ENCODE results near the gene RELL2.

The RELL2 gene

DNA sequence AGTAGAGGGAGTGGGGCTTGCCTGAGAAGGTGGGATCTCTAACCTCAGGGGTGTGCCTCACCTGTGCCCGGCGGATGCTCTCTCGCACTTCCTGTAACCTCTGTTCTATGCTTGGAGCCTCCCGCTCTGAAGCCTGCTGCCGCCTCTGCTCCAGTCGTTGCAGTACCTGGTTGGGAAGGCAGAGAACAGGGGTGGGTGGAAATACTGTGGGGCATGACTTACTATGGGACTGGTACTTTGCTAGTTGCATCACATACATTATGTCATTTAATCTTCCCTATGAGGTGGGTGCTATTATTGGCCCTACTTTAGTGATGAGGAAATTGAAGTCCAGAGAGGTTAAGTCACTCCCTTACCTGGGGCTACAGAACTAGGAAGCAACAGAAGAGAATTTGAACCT is 9.2 kb downstream of the RELL2 start:
- TF ChIP-seq TAF1 (IDR thresholded peaks at IDR 0.05; ENCODE audit: low read depth): no peak
- no peak for TF ChIP-seq CREB1 (IDR thresholded peaks at IDR 0.05; ENCODE audit: low read depth)
- no peak for TF ChIP-seq CEBPB (IDR thresholded peaks at IDR 0.05)
- no peak for TF ChIP-seq FOXM1 (IDR thresholded peaks at IDR 0.05; ENCODE audit: borderline replicate concordance, low read depth)
- no peak for TF ChIP-seq TCF12 (IDR thresholded peaks at IDR 0.05; ENCODE audit: low read depth)
- no peak for TF ChIP-seq EGR1 (IDR thresholded peaks at IDR 0.05)
- TF ChIP-seq EP300 (IDR thresholded peaks at IDR 0.05; ENCODE audit: borderline replicate concordance): no peak
- no peak for TF ChIP-seq NFIC (IDR thresholded peaks at IDR 0.05)

DNA sequence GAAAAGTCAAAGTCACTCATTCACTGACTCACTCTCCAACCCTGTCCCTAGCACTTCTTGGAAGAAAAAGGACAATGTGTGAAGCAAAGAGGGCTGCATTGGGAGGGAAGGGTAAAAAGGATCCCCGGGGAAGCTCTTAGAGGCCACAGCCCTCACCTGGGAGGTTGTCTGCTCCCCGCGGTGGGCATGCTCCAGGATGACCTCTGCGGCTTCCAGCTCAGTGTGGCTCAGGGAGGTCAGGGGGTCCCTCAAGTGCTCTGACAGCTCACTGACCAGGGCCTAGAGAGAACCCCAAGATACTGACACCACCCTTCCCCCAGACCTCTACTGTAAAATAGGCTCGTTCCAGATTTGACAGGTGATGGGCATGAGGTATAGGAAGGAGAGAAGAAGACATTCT is 10.4 kb downstream of the RELL2 start:
- TF ChIP-seq NFIC (IDR thresholded peaks at IDR 0.05): no peak
- no peak for TF ChIP-seq EP300 (IDR thresholded peaks at IDR 0.05; ENCODE audit: borderline replicate concordance)
- no peak for TF ChIP-seq YY1 (IDR thresholded peaks at IDR 0.05; ENCODE audit: low read depth)
- TF ChIP-seq, protein P1, sequence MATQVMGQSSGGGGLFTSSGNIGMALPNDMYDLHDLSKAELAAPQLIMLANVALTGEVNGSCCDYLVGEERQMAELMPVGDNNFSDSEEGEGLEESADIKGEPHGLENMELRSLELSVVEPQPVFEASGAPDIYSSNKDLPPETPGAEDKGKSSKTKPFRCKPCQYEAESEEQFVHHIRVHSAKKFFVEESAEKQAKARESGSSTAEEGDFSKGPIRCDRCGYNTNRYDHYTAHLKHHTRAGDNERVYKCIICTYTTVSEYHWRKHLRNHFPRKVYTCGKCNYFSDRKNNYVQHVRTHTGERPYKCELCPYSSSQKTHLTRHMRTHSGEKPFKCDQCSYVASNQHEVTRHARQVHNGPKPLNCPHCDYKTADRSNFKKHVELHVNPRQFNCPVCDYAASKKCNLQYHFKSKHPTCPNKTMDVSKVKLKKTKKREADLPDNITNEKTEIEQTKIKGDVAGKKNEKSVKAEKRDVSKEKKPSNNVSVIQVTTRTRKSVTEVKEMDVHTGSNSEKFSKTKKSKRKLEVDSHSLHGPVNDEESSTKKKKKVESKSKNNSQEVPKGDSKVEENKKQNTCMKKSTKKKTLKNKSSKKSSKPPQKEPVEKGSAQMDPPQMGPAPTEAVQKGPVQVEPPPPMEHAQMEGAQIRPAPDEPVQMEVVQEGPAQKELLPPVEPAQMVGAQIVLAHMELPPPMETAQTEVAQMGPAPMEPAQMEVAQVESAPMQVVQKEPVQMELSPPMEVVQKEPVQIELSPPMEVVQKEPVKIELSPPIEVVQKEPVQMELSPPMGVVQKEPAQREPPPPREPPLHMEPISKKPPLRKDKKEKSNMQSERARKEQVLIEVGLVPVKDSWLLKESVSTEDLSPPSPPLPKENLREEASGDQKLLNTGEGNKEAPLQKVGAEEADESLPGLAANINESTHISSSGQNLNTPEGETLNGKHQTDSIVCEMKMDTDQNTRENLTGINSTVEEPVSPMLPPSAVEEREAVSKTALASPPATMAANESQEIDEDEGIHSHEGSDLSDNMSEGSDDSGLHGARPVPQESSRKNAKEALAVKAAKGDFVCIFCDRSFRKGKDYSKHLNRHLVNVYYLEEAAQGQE (IDR thresholded peaks at IDR 0.05; ENCODE audit: low read depth): no peak
- TF ChIP-seq, protein P2, sequence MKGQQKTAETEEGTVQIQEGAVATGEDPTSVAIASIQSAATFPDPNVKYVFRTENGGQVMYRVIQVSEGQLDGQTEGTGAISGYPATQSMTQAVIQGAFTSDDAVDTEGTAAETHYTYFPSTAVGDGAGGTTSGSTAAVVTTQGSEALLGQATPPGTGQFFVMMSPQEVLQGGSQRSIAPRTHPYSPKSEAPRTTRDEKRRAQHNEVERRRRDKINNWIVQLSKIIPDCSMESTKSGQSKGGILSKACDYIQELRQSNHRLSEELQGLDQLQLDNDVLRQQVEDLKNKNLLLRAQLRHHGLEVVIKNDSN (IDR thresholded peaks at IDR 0.05): no peak

DNA sequence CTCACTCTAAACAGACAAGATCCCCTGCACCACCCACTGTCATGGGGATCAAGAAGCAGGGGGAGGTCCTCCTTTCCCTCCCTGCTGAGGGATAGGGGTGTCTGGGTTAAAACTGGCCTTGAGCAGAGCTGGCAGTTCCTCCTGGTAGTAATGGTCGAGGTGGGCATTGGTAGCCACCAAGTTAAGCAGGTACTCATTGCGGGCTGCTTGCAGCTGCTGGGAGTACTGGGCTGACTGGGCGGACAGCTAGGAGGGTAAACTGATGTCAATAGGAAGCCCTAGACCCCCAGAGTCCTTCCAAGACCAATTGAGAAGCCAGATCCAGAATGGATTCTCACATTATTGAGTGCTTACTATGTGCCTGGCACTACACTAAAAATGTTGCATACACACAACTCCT is 11.1 kb downstream of the RELL2 start:
- TF ChIP-seq CREB1 (IDR thresholded peaks at IDR 0.05; ENCODE audit: low read depth): no peak
- TF ChIP-seq RAD21 (IDR thresholded peaks at IDR 0.05; ENCODE audit: low read depth): no peak
- TF ChIP-seq CEBPB (IDR thresholded peaks at IDR 0.05): no peak
- TF ChIP-seq, protein P3, sequence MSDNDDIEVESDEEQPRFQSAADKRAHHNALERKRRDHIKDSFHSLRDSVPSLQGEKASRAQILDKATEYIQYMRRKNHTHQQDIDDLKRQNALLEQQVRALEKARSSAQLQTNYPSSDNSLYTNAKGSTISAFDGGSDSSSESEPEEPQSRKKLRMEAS (IDR thresholded peaks at IDR 0.05): no peak
- TF ChIP-seq ZBTB7A (IDR thresholded peaks at IDR 0.05; ENCODE audit: low read depth): no peak
- TF ChIP-seq EGR1 (IDR thresholded peaks at IDR 0.05): no peak
- no peak for TF ChIP-seq TAF1 (IDR thresholded peaks at IDR 0.05; ENCODE audit: low read depth)
- no peak for TF ChIP-seq FOXM1 (IDR thresholded peaks at IDR 0.05; ENCODE audit: borderline replicate concordance, low read depth)

DNA sequence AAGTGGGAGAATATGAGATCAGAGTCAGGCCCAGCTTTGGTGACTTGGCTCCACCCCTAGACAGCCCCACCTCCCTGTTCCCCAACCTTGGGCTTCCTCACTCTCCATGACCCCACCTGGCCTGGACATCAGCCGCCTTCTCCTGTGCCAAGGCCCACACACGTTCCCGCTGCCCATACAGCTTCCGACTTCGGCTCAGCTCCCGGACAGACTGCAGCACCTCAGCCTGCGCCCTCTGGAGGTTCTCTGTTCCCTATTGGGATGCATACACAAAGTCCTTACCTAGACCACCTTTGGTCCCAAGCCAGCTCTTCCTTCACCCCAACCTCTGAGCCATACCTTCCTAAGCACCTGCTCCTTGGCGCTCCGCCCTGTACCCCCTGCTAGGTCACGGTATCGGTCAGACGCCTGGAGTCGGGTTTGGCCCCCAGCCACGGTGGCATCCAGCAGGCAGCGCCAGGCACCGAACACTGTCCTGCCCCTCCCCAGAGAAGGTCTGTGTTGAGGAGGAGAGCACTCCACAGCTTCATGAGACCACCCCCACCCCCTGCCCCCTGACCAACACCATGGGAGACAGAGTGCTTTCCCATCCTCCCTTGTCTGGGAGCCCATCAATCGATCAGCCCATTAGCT is 12.4 kb downstream of the RELL2 start:
- TF ChIP-seq, protein P2 (IDR thresholded peaks at IDR 0.05): no peak
- TF ChIP-seq EGR1 (IDR thresholded peaks at IDR 0.05) (no peak), ZBTB7A (IDR thresholded peaks at IDR 0.05; ENCODE audit: low read depth) (no peak), NFIC (IDR thresholded peaks at IDR 0.05) (no peak), CEBPB (IDR thresholded peaks at IDR 0.05) (no peak)
- TF ChIP-seq, protein P3 (IDR thresholded peaks at IDR 0.05): no peak

DNA sequence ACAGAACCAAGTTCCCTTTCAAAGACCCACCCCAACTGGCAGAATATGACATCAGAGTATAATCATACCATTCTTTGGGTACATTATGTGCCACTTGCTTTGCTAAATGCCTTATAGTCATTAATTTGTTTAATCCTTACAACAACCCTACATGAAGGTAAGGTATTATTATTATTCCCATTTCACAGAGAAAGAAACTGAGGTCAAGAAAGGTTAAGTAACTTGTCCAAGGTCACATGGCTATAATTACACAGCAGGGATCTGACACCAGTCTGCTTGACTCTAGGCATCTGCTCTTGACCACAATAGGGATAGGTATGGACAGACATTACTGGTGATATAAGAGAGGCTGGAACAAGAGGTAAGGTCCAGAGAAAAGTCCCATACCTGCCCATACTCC is 13.2 kb downstream of the RELL2 start:
- TF ChIP-seq EP300 (IDR thresholded peaks at IDR 0.05; ENCODE audit: borderline replicate concordance) (no peak), YY1 (IDR thresholded peaks at IDR 0.05; ENCODE audit: low read depth) (no peak), CEBPB (IDR thresholded peaks at IDR 0.05) (no peak), TCF12 (IDR thresholded peaks at IDR 0.05; ENCODE audit: low read depth) (no peak), EGR1 (IDR thresholded peaks at IDR 0.05) (no peak)
- TF ChIP-seq, protein P2 (IDR thresholded peaks at IDR 0.05): no peak
- TF ChIP-seq, protein P1 (IDR thresholded peaks at IDR 0.05; ENCODE audit: low read depth): no peak

DNA sequence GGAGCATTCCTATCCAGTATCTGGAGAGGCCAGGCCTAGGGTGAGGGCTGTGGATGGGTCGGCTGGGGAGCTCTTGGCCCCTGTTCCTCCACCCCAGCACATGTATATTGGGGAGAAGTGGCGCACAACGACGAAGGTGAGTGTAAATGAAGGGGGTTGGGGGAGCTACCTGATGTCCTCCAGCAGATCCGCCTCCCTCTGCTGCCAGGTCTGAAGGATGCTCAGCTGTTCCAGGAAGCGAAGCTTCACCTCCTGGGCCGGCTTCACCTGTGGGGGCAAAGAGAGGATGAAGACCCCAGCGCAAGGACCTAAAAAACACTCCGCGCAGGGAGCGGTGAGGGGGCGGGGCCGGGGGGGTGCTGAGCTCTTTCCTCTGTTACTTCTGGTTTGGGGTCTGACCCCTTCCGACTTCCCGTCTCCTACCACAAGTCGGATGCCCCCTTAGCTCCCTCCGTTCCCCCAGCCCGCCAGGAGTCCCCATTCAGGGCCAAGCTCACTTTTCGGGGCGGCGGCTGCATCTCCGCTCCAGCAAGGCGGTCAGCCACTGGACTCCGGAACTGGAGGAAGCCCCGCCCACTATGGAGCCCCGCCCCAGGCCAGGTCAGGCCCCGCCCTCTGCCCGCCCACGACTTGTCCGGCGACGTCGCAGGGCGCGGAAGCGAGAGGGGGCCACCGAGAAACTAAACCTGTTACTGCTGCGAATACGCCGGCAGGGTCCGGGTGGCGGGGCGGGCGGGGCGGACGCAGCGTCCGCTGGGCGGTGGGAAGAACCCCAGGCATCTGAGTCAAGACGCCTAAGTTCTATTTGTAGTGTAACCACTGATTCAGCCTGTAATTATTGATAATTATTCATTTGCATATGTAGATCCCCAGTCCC is 14.3 kb downstream of the RELL2 start, which contains the start of gene FCHSD1:
Gene FCHSD1, minus strand, starts transcription at position 568 of the 877 bp plus-strand sequence. Its CDS starts 50 bp downstream, at position 518.
- TF ChIP-seq ZBTB7A (IDR thresholded peaks at IDR 0.05; ENCODE audit: low read depth) (peak; percentile 45; the same call in 1 of the 2 replicates), EP300 (IDR thresholded peaks at IDR 0.05; ENCODE audit: borderline replicate concordance) (no peak)
